ENCODE data around the gene CAMTA1. TPM values are rescaled to one million over a fixed set of nuclear protein-coding genes. Genes with fewer than 3 reads are reported as not detected.
A peak's percentile ranks its signal among the peaks of the same experiment; 100 is the strongest.
"Not testable (repeated sequence)": the region's sequence is repeated elsewhere in the genome, so short reads cannot be mapped to it uniquely, and the experiment has no call there.

The CAMTA1 gene
- polyA plus RNA-seq, 4 donors = 89.3 to 98.2 (median 92.9) TPM

- DNase-seq (ENCODE audit: low read depth in 4 of 4, low spot score in 3 of 4) = no peak
Observed at GRCh38 chr1:7781923-7782495, 996.8 kb downstream of the CAMTA1 start.

- no peak for DNase-seq (ENCODE audit: low read depth in 4 of 4, low spot score in 3 of 4)
Observed at GRCh38 chr1:7783178-7783711, 998.0 kb downstream of the CAMTA1 start.

- peak; percentile 85 to 92 (median 90) for DNase-seq (ENCODE audit: low read depth in 4 of 4, low spot score in 3 of 4)
Observed at GRCh38 chr1:7783826-7784491, 998.7 kb downstream of the CAMTA1 start, which contains the start of gene PER3. TSS of gene PER3 (plus strand) at chr1:7784291. CDS start at chr1:7784878, 587 bp downstream.

- no peak for DNase-seq (ENCODE audit: low read depth in 4 of 4, low spot score in 3 of 4)
Observed at GRCh38 chr1:7784492-7785071, 999.3 kb downstream of the CAMTA1 start.

GRCh38 chr1:7785108-7785507, 999.9 kb downstream of the CAMTA1 start:
- DNase-seq (ENCODE audit: low read depth in 4 of 4, low spot score in 3 of 4) = no peak

GRCh38 chr1:7786795-7787194, 1001.5 kb downstream of the CAMTA1 start:
- no peak for DNase-seq (ENCODE audit: low read depth in 4 of 4, low spot score in 3 of 4)

GRCh38 chr1:7789828-7790227, 1004.6 kb downstream of the CAMTA1 start:
- no peak for DNase-seq (ENCODE audit: low read depth in 4 of 4, low spot score in 3 of 4)

- not testable (repeated sequence) for DNase-seq (ENCODE audit: low read depth in 4 of 4, low spot score in 3 of 4)
Observed at GRCh38 chr1:7791027-7791426, 1005.8 kb downstream of the CAMTA1 start.

- DNase-seq (ENCODE audit: low read depth in 4 of 4, low spot score in 3 of 4) = no peak
Observed at GRCh38 chr1:7795406-7795805, 1010.2 kb downstream of the CAMTA1 start.

GRCh38 chr1:7805460-7805859, 1020.2 kb downstream of the CAMTA1 start:
- DNase-seq (ENCODE audit: low read depth in 4 of 4, low spot score in 3 of 4) = no peak

- no peak for DNase-seq (ENCODE audit: low read depth in 4 of 4, low spot score in 3 of 4)
Observed at GRCh38 chr1:7808253-7808844, 1023.1 kb downstream of the CAMTA1 start.

- no peak for DNase-seq (ENCODE audit: low read depth in 4 of 4, low spot score in 3 of 4)
Observed at GRCh38 chr1:7809742-7810141, 1024.5 kb downstream of the CAMTA1 start.

- no peak for DNase-seq (ENCODE audit: low read depth in 4 of 4, low spot score in 3 of 4)
Observed at GRCh38 chr1:7810395-7810794, 1025.1 kb downstream of the CAMTA1 start.

- no peak for DNase-seq (ENCODE audit: low read depth in 4 of 4, low spot score in 3 of 4)
Observed at GRCh38 chr1:7811476-7811875, 1026.2 kb downstream of the CAMTA1 start.

GRCh38 chr1:7813677-7814373, 1028.6 kb downstream of the CAMTA1 start:
- no peak for DNase-seq (ENCODE audit: low read depth in 4 of 4, low spot score in 3 of 4)

Other genes starting within 250 kb of the CAMTA1 start
- 10 to 100 TPM; 15.4 to 19.1 (median 16.3) TPM for gene NOL9, start 230.9 kb upstream of the CAMTA1 start, polyA plus RNA-seq (ENCODE audit: insufficient read length in 4 of 4)
- gene TAS1R1, start 230.1 kb upstream of the CAMTA1 start, polyA plus RNA-seq (ENCODE audit: insufficient read length in 4 of 4) = under 1 TPM in 3 of 4 donors, not detected in 1; 0.07 to 0.15 (median 0.13) TPM
- gene ZBTB48, start 205.5 kb upstream of the CAMTA1 start, polyA plus RNA-seq (ENCODE audit: insufficient read length in 4 of 4) = 10 to 100 TPM; 24.1 to 35.8 (median 28.1) TPM
- 10 to 100 TPM; 14.9 to 16.6 (median 15.2) TPM for gene KLHL21, start 182.6 kb upstream of the CAMTA1 start, polyA plus RNA-seq (ENCODE audit: insufficient read length in 4 of 4)
- 10 to 100 TPM; 24.8 to 26.8 (median 26.2) TPM for gene PHF13, start 171.7 kb upstream of the CAMTA1 start, polyA plus RNA-seq (ENCODE audit: insufficient read length in 4 of 4)
- 10 to 100 TPM; 17.5 to 22.8 (median 19.2) TPM for gene THAP3, start 160.6 kb upstream of the CAMTA1 start, polyA plus RNA-seq (ENCODE audit: insufficient read length in 4 of 4)
- gene DNAJC11, start 83.6 kb upstream of the CAMTA1 start, polyA plus RNA-seq (ENCODE audit: insufficient read length in 4 of 4) = 10 to 100 TPM; 58.6 to 67.8 (median 59.8) TPM

Measured in right renal pelvis (tissue), 4 donors.